K562 (cell line): ENCODE measurements around the gene DYNC1I1. TPM values are rescaled to one million over a fixed set of nuclear protein-coding genes. Genes with fewer than 3 reads are reported as not detected.

Experiments
- ATAC-seq: fragments of 200-7000 bp; cut with Tn5 transposase; 3 replicates; pipeline ENCODE4 v1.9.1; 2020; ENCODE audit warnings: moderate library complexity
- BruUV-seq: library from RNA; stranded (reverse); fragments of 400-500 nt; replicated peaks from 2 replicates; lab custom pipeline; 2021; lab: Mats Ljungman, UMichigan
- CTCF ChIA-PET: fragments of 300-600 bp; formaldehyde crosslinking; extraction: SDS; loops from one replicate; lab custom pipeline; 2021; ENCODE audit warnings: low intra/inter-chr PET ratio; lab: Yijun Ruan, JAX
- POLR2A ChIA-PET: fragments of 300-600, 350-650 bp; sonication (Branson Sonifier 250); formaldehyde crosslinking; extraction: SDS; loops from one replicate; lab custom pipeline; 2021; ENCODE audit warnings: antibody characterized with exemption, inconsistent platforms; lab: Yijun Ruan, JAX
- DNase-seq, 4 experiments: peaks; one replicate each; pipeline versions ENCODE4 v3.0.0 to v3.0.0-alpha.2; 2011 to 2018; ENCODE audit warnings: low spot score in 3 of 4, mixed read lengths in 3 of 4; ENCODE audit errors: extremely low read depth in 1 of 4
- FAIRE-seq: peaks from 2 replicates; lab custom pipeline; 2011; peaks lifted over from hg19 to GRCh38; lab: Jason Lieb, UNC
- H2AFZ ChIP-seq: 2 replicates; pipeline ENCODE4 v1.6.0; 2011; ENCODE audit warnings: low read depth, low read length, control low read depth, inconsistent platforms
- H3K27ac ChIP-seq: fragments of 200-600 bp; 3 replicates; pipeline ENCODE4 v1.8.0; 2011; ENCODE audit warnings: low read depth, mild to moderate bottlenecking, control low read depth, inconsistent platforms, low read length, moderate library complexity, mixed read lengths; ENCODE audit errors: extremely low read depth
- H3K27me3 ChIP-seq, 2 experiments: fragments of 300-600 bp in 1 of 2; 2 replicates in 1 of 2; 3 replicates in 1 of 2; pipeline versions ENCODE4 v1.6.0 to v1.8.0; 2011; ENCODE audit warnings: inconsistent platforms in 2 of 2, low read length in 2 of 2, mild to moderate bottlenecking in 1 of 2, mixed read lengths in 1 of 2, moderate library complexity in 1 of 2; ENCODE audit not compliant: control insufficient read depth in 2 of 2, insufficient read depth in 2 of 2
- H3K36me3 ChIP-seq: fragments of 300-600 bp; 3 replicates; pipeline ENCODE4 v1.8.0; 2011; ENCODE audit warnings: mild to moderate bottlenecking, low read length, inconsistent platforms; ENCODE audit not compliant: control insufficient read depth, insufficient read depth
- H3K4me1 ChIP-seq, 2 experiments: fragments of 200-600 bp in 1 of 2; replicated peaks in 1 of 2; 2 replicates in 1 of 2; 3 replicates in 1 of 2; pipeline versions ENCODE4 v1.5.1 to v1.8.0; 2011; ENCODE audit warnings: inconsistent platforms in 2 of 2, low read length in 2 of 2, mild to moderate bottlenecking in 1 of 2, mixed read lengths in 1 of 2, moderate library complexity in 1 of 2; ENCODE audit not compliant: control insufficient read depth in 2 of 2, insufficient read depth in 2 of 2
- H3K4me2 ChIP-seq: 2 replicates; pipeline ENCODE4 v1.6.1; 2011; ENCODE audit warnings: low read length, control low read depth, inconsistent platforms, mixed read lengths; ENCODE audit not compliant: insufficient read depth
- H3K4me3 ChIP-seq: fragments of 200-600 bp; sonication (generic), shearing (Covaris generic); 2 replicates; pipeline ENCODE4 v1.5.1; 2016; ENCODE audit warnings: control low read depth, inconsistent platforms
- H3K79me2 ChIP-seq: fragments of 200-600 bp; 3 replicates; pipeline ENCODE4 v1.8.0; 2011; ENCODE audit warnings: low read length, inconsistent platforms; ENCODE audit not compliant: control insufficient read depth, insufficient read depth
- H3K9ac ChIP-seq, 2 experiments: 2 replicates each; pipeline versions ENCODE4 v1.6.0 to v1.6.1; 2011; ENCODE audit warnings: low read depth in 2 of 2, low read length in 2 of 2, control low read depth in 1 of 2, inconsistent platforms in 1 of 2, mild to moderate bottlenecking in 1 of 2, mixed read lengths in 1 of 2; ENCODE audit not compliant: insufficient read depth in 1 of 2
- H3K9me1 ChIP-seq: one replicate; pipeline ENCODE4 v1.6.0; 2011; ENCODE audit warnings: inconsistent platforms, mild to moderate bottlenecking, low read length, moderate library complexity; ENCODE audit not compliant: control insufficient read depth, insufficient read depth
- H3K9me3 ChIP-seq: replicated peaks from 2 replicates; pipeline ENCODE4 v1.5.1; 2011; ENCODE audit warnings: low read depth, low read length, inconsistent platforms; ENCODE audit not compliant: control insufficient read depth, insufficient read depth
- H4K20me1 ChIP-seq: replicated peaks from 2 replicates; pipeline ENCODE4 v1.6.1; 2011; ENCODE audit warnings: low read length, inconsistent platforms, mixed read lengths; ENCODE audit not compliant: control insufficient read depth, insufficient read depth
- C11orf30 ChIP-seq: fragments of 450-650 bp; IDR thresholded peaks from 2 replicates; pipeline ENCODE4 v1.6.1; 2016; ENCODE audit warnings: low read depth, mild to moderate bottlenecking
- MAFF ChIP-seq: IDR thresholded peaks from 2 replicates; pipeline ENCODE4 v1.6.1; 2012; ENCODE audit warnings: low read length, improper control_type of control experiment
- MAFG ChIP-seq: fragments of 450-650 bp; conservative IDR thresholded peaks from 2 replicates; pipeline ENCODE4 v1.6.1; 2016; ENCODE audit warnings: missing genetic modification characterization, missing compliant biosample characterization
- SMARCA4 ChIP-seq: fragments of 450-650 bp; IDR thresholded peaks from 2 replicates; pipeline ENCODE4 v1.6.1; 2016
- SREBF2 ChIP-seq: sonication (generic); formaldehyde crosslinking; IDR thresholded peaks from 2 replicates; pipeline ENCODE4 v1.4.0; 2020; ENCODE audit warnings: mild to moderate bottlenecking, missing genetic modification reagents
- ZNF316 ChIP-seq: fragments of 450-650 bp; IDR thresholded peaks from 2 replicates; pipeline ENCODE4 v1.6.1; 2016
- ZNF41 ChIP-seq: fragments of 250-450 bp; sonication (Bioruptor Pico); conservative IDR thresholded peaks from 2 replicates; pipeline ENCODE4 v1.4.0; 2020; ENCODE audit warnings: mild to moderate bottlenecking
- WGBS: fragments of 100-300 bp; shearing (Covaris generic); methylation state at CpG from one replicate; pipeline ENCODE4 v1.1.6; 2016; ENCODE audit warnings: low coverage, mixed read lengths; ENCODE audit not compliant: insufficient coverage; ENCODE audit errors: missing lambda C conversion rate; 5-methylcytosine and 5-hydroxymethylcytosine counted together
- in situ Hi-C: fragments of 300-500 bp; cut with MboI; formaldehyde crosslinking; loops from 4 replicates; pipeline ENCODE4 v1.15.0; 2018; ENCODE audit warnings: inconsistent platforms, mixed read lengths
- intact Hi-C: fragments of 100-400 bp; cut with micrococcal nuclease; formaldehyde crosslinking; loops from 2 replicates; pipeline ENCODE4 v1.14.2; 2022
- polyA plus RNA-seq, 8 experiments: library from polyadenylated mRNA; depleted of rRNA in 4 of 8; stranded (reverse) in 5 of 8; unstranded in 3 of 8; fragments of >200 nt; fragmentation: Nextera tagmentation in 2 of 8; fragmentation: Illumina TruSeq in 1 of 8; extraction: Ambion mirVana in 2 of 8; extraction: Trizol in 1 of 8; gene quantifications; 2 replicates each; pipeline versions ENCODE4 v1.2.1 to v1.2.3, GENCODE V29; 2011 to 2014; ENCODE audit warnings: inconsistent platforms in 1 of 8, missing spikeins in 1 of 8
- total RNA-seq, 7 experiments: library from RNA; depleted of rRNA in 6 of 7; stranded (reverse); fragments of >200 nt in 6 of 7; fragmentation: Illumina TruSeq in 2 of 7; extraction: Trizol in 2 of 7; gene quantifications; 2 replicates each; pipeline versions ENCODE4 v1.2.1 to v1.2.3, GENCODE V29; 2011 to 2021; ENCODE audit warnings: low replicate concordance in 1 of 7
- TF ChIP-seq, protein P1 (sequence below): sonication (generic); formaldehyde crosslinking; IDR thresholded peaks from 2 replicates; pipeline ENCODE4 v1.8.0; 2023; ENCODE audit warnings: missing genetic modification reagents, mild to moderate bottlenecking, borderline replicate concordance
- TF ChIP-seq, protein P2 (sequence below): fragments of 150-350 bp; IDR thresholded peaks from 2 replicates; pipeline ENCODE4 v1.6.1; 2014; ENCODE audit warnings: low read depth, mild to moderate bottlenecking, low read length, borderline replicate concordance
- TF ChIP-seq, protein P3 (sequence below), 2 experiments: IDR thresholded peaks in 1 of 2; conservative IDR thresholded peaks in 1 of 2; 2 replicates each; pipeline ENCODE4 v1.6.1; 2016; ENCODE audit warnings: low read depth in 2 of 2, mild to moderate bottlenecking in 1 of 2, missing compliant biosample characterization in 1 of 2, missing genetic modification characterization in 1 of 2, moderate library complexity in 1 of 2

The DYNC1I1 gene
- total and polyA plus RNA-seq, 9 of the 15 experiments (the other 6 are each of a cell fraction or from before 2014, with no cell fraction given) = 0.22 to 1.5 (median 0.44) TPM

DNA sequence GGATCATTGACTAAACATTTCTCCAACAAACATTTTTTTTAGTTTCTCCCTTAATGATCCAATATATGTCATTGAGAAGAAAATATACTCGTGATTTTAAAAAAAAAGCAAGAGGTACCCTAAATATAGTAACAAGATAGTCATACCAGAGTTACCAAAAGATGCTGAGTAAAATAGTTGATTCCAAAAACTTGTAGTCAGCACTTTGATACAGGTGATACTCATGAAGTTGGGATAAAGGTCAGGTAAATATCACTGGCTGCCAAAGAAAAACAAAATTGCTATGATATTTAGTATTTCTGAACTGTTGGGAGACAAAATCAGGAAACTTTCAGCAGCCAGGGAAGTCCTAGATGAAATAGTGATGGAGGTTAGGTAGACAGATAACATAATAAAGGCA, 225.3 kb downstream of the DYNC1I1 start:
- ATAC-seq (no peak), DNase-seq (no peak), FAIRE-seq (no peak)
- no peak overlapping the region for H3K4me3 ChIP-seq
- POLR2A ChIA-PET = no interaction called here
- no peaks in the 10 kb centered on the region for H3K9me1 ChIP-seq
- H3K79me2 ChIP-seq = no peaks in the 10 kb centered on the region
- H3K36me3 ChIP-seq = no peaks in the 10 kb centered on the region
- no peaks in the 10 kb centered on the region for H4K20me1 ChIP-seq
- no peak overlapping the region for H3K4me2 ChIP-seq
- H3K9ac ChIP-seq = no peak overlapping the region
- no peaks in the 10 kb centered on the region; a peak in 1 of 5 replicates for H3K27me3 ChIP-seq
- no peaks in the 10 kb centered on the region for H3K4me1 ChIP-seq
- WGBS = 0% methylated on average over 1 of the region's 1 CpG
- H2AFZ ChIP-seq = no peak overlapping the region
- no peak overlapping the region for H3K27ac ChIP-seq
- BruUV-seq = no TSS peak
- CTCF ChIA-PET = no interaction called here
- no peak for TF ChIP-seq SMARCA4
- peak; percentile 25; the same call in 1 of the 2 replicates for TF ChIP-seq C11orf30
- 0 out of 2 replicates have a peak, but pooled peaks have one; percentile 19 for TF ChIP-seq MAFG
- TF ChIP-seq MAFF = peak; percentile 38; the same call in 1 of the 2 replicates
- TF ChIP-seq, protein P1, sequence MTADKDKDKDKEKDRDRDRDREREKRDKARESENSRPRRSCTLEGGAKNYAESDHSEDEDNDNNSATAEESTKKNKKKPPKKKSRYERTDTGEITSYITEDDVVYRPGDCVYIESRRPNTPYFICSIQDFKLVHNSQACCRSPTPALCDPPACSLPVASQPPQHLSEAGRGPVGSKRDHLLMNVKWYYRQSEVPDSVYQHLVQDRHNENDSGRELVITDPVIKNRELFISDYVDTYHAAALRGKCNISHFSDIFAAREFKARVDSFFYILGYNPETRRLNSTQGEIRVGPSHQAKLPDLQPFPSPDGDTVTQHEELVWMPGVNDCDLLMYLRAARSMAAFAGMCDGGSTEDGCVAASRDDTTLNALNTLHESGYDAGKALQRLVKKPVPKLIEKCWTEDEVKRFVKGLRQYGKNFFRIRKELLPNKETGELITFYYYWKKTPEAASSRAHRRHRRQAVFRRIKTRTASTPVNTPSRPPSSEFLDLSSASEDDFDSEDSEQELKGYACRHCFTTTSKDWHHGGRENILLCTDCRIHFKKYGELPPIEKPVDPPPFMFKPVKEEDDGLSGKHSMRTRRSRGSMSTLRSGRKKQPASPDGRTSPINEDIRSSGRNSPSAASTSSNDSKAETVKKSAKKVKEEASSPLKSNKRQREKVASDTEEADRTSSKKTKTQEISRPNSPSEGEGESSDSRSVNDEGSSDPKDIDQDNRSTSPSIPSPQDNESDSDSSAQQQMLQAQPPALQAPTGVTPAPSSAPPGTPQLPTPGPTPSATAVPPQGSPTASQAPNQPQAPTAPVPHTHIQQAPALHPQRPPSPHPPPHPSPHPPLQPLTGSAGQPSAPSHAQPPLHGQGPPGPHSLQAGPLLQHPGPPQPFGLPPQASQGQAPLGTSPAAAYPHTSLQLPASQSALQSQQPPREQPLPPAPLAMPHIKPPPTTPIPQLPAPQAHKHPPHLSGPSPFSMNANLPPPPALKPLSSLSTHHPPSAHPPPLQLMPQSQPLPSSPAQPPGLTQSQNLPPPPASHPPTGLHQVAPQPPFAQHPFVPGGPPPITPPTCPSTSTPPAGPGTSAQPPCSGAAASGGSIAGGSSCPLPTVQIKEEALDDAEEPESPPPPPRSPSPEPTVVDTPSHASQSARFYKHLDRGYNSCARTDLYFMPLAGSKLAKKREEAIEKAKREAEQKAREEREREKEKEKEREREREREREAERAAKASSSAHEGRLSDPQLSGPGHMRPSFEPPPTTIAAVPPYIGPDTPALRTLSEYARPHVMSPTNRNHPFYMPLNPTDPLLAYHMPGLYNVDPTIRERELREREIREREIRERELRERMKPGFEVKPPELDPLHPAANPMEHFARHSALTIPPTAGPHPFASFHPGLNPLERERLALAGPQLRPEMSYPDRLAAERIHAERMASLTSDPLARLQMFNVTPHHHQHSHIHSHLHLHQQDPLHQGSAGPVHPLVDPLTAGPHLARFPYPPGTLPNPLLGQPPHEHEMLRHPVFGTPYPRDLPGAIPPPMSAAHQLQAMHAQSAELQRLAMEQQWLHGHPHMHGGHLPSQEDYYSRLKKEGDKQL (CRISPR knock-in tag) = no peak
- TF ChIP-seq, protein P2, sequence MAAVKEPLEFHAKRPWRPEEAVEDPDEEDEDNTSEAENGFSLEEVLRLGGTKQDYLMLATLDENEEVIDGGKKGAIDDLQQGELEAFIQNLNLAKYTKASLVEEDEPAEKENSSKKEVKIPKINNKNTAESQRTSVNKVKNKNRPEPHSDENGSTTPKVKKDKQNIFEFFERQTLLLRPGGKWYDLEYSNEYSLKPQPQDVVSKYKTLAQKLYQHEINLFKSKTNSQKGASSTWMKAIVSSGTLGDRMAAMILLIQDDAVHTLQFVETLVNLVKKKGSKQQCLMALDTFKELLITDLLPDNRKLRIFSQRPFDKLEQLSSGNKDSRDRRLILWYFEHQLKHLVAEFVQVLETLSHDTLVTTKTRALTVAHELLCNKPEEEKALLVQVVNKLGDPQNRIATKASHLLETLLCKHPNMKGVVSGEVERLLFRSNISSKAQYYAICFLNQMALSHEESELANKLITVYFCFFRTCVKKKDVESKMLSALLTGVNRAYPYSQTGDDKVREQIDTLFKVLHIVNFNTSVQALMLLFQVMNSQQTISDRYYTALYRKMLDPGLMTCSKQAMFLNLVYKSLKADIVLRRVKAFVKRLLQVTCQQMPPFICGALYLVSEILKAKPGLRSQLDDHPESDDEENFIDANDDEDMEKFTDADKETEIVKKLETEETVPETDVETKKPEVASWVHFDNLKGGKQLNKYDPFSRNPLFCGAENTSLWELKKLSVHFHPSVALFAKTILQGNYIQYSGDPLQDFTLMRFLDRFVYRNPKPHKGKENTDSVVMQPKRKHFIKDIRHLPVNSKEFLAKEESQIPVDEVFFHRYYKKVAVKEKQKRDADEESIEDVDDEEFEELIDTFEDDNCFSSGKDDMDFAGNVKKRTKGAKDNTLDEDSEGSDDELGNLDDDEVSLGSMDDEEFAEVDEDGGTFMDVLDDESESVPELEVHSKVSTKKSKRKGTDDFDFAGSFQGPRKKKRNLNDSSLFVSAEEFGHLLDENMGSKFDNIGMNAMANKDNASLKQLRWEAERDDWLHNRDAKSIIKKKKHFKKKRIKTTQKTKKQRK = no peak
- TF ChIP-seq, protein P3, sequence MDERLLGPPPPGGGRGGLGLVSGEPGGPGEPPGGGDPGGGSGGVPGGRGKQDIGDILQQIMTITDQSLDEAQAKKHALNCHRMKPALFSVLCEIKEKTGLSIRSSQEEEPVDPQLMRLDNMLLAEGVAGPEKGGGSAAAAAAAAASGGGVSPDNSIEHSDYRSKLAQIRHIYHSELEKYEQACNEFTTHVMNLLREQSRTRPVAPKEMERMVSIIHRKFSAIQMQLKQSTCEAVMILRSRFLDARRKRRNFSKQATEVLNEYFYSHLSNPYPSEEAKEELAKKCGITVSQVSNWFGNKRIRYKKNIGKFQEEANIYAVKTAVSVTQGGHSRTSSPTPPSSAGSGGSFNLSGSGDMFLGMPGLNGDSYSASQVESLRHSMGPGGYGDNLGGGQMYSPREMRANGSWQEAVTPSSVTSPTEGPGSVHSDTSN (CRISPR knock-in tag; IDR thresholded peaks at IDR 0.05; ENCODE audit: low read depth) = no peak
- TF ChIP-seq, protein P3 (tag; conservative IDR thresholded peaks at IDR 0.05; ENCODE audit: low read depth) = no peak
- no peak for TF ChIP-seq ZNF41 (CRISPR knock-in tag)
- TF ChIP-seq ZNF316 = peak; percentile 67
- no peak for TF ChIP-seq SREBF2
- no peaks in the 10 kb centered on the region for H3K9me3 ChIP-seq
- in situ Hi-C loops = no loop called here
- intact Hi-C loops = no loop called here
